ENCODE measurements around the gene CCNF.

- TF ChIP-seq, protein P1, sequence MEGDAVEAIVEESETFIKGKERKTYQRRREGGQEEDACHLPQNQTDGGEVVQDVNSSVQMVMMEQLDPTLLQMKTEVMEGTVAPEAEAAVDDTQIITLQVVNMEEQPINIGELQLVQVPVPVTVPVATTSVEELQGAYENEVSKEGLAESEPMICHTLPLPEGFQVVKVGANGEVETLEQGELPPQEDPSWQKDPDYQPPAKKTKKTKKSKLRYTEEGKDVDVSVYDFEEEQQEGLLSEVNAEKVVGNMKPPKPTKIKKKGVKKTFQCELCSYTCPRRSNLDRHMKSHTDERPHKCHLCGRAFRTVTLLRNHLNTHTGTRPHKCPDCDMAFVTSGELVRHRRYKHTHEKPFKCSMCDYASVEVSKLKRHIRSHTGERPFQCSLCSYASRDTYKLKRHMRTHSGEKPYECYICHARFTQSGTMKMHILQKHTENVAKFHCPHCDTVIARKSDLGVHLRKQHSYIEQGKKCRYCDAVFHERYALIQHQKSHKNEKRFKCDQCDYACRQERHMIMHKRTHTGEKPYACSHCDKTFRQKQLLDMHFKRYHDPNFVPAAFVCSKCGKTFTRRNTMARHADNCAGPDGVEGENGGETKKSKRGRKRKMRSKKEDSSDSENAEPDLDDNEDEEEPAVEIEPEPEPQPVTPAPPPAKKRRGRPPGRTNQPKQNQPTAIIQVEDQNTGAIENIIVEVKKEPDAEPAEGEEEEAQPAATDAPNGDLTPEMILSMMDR (optimal IDR thresholded peaks at IDR 0.05 in 1 of 3, IDR thresholded peaks at IDR 0.05 in 1 of 3, conservative IDR thresholded peaks at IDR 0.05 in 1 of 3; ENCODE audit: extremely low read depth in 1 of 3, insufficient read depth in 2 of 3, low read length in 3 of 3), result no peak
- TF ChIP-seq EZH2 (IDR thresholded peaks at IDR 0.05; ENCODE audit: low read length), result no peak
Observed at GRCh38 chr16:2480948-2481347, 51.7 kb downstream of the CCNF start.

Data from keratinocyte (primary cell).